Measurements from ENCODE around the gene TMEM35B.
"Not testable (repeated sequence)": the region's sequence is repeated elsewhere in the genome, so short reads cannot be mapped to it uniquely, and the experiment has no call there.

The TMEM35B gene

GRCh38 chr1:34975771-34976170 lies 9.4 kb downstream of the TMEM35B start:
- DNase-seq (ENCODE audit: low read depth): no peak

GRCh38 chr1:34975338-34975737 lies 9.8 kb downstream of the TMEM35B start:
- no peak for DNase-seq (ENCODE audit: low read depth)

- no peak for DNase-seq (ENCODE audit: low read depth)
Observed at GRCh38 chr1:34974626-34975025, 10.5 kb downstream of the TMEM35B start.

- no peak for DNase-seq (ENCODE audit: low read depth)
Observed at GRCh38 chr1:34973326-34973725, 11.8 kb downstream of the TMEM35B start.

GRCh38 chr1:34970829-34971228 lies 14.3 kb downstream of the TMEM35B start:
- DNase-seq (ENCODE audit: low read depth): no peak

GRCh38 chr1:34970220-34970735 lies 14.9 kb downstream of the TMEM35B start:
- DNase-seq (ENCODE audit: low read depth): no peak

- not testable (repeated sequence) for DNase-seq (ENCODE audit: low read depth)
Observed at GRCh38 chr1:34968297-34968696, 16.9 kb downstream of the TMEM35B start.

GRCh38 chr1:34967672-34968071 lies 17.5 kb downstream of the TMEM35B start:
- not testable (repeated sequence) for DNase-seq (ENCODE audit: low read depth)

- DNase-seq (ENCODE audit: low read depth): no peak
Observed at GRCh38 chr1:34965597-34965996, 19.6 kb downstream of the TMEM35B start.

- no peak for DNase-seq (ENCODE audit: low read depth)
Observed at GRCh38 chr1:34950428-34950827, 34.7 kb downstream of the TMEM35B start.

- DNase-seq (ENCODE audit: low read depth): not testable (repeated sequence)
Observed at GRCh38 chr1:34948739-34949138, 36.4 kb downstream of the TMEM35B start.

- not testable (repeated sequence) for DNase-seq (ENCODE audit: low read depth)
Observed at GRCh38 chr1:34947641-34948314, 37.4 kb downstream of the TMEM35B start.

- DNase-seq (ENCODE audit: low read depth): no peak
Observed at GRCh38 chr1:34946211-34946610, 38.9 kb downstream of the TMEM35B start.

- DNase-seq (ENCODE audit: low read depth): not testable (repeated sequence)
Observed at GRCh38 chr1:34941798-34942197, 43.3 kb downstream of the TMEM35B start.

Data from stromal cell of bone marrow (primary cell).